ENCODE results near the gene GAK. TPM values are rescaled to one million over a fixed set of nuclear protein-coding genes. Genes with fewer than 3 reads are reported as not detected.

Gene GAK
- total RNA-seq, 1 donor from 2014 or later, result 130 TPM

DNA sequence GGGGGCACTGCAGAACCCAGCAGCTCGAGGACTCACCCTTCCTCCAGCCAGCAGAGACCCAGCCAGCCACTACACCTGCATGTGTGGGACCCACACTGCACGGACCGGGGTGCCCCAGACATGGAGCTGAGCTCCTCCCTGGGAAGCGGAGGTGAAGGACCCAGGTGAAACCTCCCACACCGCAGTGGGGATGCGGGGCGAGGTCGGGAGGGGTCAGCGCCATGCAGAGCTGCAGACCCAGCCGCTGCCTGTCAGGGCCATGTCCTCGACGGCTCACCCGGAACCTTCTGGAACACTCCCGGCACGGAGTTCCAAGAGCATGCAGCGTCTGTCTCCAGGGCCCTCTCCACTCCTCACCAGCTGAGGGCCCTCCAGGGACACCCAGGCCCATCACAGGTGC, 42.6 kb downstream of the GAK start:
- no peaks in the 10 kb centered on the region for H3K4me1 ChIP-seq
- H3K27me3 ChIP-seq (ENCODE audit: low read depth), result no peaks in the 10 kb centered on the region
- intact Hi-C loops (cut with DNase I), result no loop called here
- H3K9me3 ChIP-seq, result no peaks in the 10 kb centered on the region
- DNase-seq (no peak), ATAC-seq (no peak)
- H3K4me3 ChIP-seq, result no peak overlapping the region
- TF ChIP-seq, protein P1, sequence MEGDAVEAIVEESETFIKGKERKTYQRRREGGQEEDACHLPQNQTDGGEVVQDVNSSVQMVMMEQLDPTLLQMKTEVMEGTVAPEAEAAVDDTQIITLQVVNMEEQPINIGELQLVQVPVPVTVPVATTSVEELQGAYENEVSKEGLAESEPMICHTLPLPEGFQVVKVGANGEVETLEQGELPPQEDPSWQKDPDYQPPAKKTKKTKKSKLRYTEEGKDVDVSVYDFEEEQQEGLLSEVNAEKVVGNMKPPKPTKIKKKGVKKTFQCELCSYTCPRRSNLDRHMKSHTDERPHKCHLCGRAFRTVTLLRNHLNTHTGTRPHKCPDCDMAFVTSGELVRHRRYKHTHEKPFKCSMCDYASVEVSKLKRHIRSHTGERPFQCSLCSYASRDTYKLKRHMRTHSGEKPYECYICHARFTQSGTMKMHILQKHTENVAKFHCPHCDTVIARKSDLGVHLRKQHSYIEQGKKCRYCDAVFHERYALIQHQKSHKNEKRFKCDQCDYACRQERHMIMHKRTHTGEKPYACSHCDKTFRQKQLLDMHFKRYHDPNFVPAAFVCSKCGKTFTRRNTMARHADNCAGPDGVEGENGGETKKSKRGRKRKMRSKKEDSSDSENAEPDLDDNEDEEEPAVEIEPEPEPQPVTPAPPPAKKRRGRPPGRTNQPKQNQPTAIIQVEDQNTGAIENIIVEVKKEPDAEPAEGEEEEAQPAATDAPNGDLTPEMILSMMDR (IDR thresholded peaks at IDR 0.05), result no peak
- H3K27ac ChIP-seq, result no peak overlapping the region
- peaks cover 86% of the 10 kb centered on the region for H3K36me3 ChIP-seq

DNA sequence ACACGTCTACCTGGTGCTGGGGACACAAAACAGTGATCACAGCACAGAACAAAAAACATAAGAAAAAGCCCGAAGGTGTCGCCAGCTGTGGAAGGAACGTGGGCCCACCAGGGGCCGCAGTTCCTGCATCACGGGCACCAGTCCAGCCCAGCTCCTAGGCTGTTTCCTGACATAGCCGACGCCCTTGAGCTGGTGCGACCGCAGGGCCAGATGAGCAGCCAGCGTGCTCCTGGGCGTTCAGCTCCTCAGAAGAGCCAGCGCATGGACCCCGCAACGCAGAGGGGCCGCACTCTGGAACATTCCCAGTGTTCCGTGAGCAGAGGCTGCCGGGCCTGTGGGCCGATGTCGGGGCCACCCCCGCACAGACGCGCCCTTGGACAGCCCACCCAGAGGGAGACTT, 44.1 kb downstream of the GAK start:
- no peaks in the 10 kb centered on the region for H3K27me3 ChIP-seq (ENCODE audit: low read depth)
- no peak overlapping the region for H3K27ac ChIP-seq
- H3K4me3 ChIP-seq, result no peak overlapping the region
- peaks cover 88% of the 10 kb centered on the region for H3K36me3 ChIP-seq
- DNase-seq, result no peak
- TF ChIP-seq, protein P1 (IDR thresholded peaks at IDR 0.05), result no peak
- no peaks in the 10 kb centered on the region for H3K9me3 ChIP-seq
- no peak for ATAC-seq
- intact Hi-C loops (cut with DNase I), result no loop called here
- H3K4me1 ChIP-seq, result no peaks in the 10 kb centered on the region

DNA sequence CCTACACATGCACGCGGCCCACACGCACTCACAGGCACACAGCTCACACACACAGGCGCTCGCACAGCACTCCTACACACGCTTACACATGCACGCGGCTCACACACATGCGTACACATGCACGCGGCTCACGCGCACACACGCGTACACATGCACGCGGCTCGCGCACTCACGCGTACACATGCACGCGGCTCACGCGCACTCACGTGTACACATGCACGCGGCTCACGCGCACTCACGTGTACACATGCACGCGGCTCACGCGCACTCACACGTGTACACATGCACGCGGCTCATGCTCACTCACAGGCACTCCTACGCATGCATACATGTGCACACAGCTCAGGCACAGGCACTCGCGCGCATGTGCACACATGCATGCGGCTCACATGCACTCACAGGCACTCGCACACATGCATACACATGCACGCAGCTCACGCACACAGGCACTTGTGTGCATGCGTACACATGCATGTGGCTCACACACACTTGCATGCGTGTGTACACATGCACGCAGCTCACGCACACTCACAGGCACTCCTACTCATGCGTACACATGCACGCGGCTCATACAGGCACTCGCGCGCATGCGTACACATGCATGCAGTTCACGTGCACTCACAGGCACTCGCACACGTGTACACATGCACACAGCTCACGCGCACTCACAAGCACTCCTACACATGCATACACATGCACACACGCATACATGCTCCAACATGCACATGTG, 44.9 kb downstream of the GAK start:
- H3K27me3 ChIP-seq (ENCODE audit: low read depth), result no peaks in the 10 kb centered on the region
- ATAC-seq (no peak), DNase-seq (no peak)
- TF ChIP-seq, protein P1 (IDR thresholded peaks at IDR 0.05), result no peak
- no peaks in the 10 kb centered on the region for H3K9me3 ChIP-seq
- no peak overlapping the region for H3K27ac ChIP-seq
- peaks cover 88% of the 10 kb centered on the region for H3K36me3 ChIP-seq
- H3K4me1 ChIP-seq, result no peaks in the 10 kb centered on the region
- no peak overlapping the region for H3K4me3 ChIP-seq
- intact Hi-C loops (cut with DNase I), result no loop called here

DNA sequence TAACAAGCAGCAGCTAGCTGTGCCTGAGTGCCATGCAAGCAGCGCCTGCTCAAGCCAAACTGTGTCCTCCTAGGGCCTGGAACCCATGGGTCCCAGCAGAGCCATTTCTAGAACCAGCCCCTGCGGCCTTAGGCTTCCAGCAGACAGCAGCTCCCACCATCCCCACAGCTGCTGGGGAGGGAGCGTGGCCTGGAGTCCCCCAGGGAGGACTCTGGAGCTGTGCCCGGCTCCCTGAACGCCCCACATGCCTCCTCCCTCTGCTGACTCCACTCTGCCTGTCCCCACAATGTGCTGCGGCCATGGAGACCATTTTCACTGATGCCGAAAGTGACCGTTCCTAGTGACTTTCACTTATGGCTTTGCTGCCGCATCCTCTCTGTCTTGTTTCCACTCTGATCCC, 45.9 kb downstream of the GAK start:
- H3K9me3 ChIP-seq, result no peaks in the 10 kb centered on the region
- TF ChIP-seq, protein P1 (IDR thresholded peaks at IDR 0.05), result no peak
- H3K36me3 ChIP-seq, result peaks cover 88% of the 10 kb centered on the region
- ATAC-seq (no peak), DNase-seq (no peak)
- intact Hi-C loops (cut with DNase I), result no loop called here
- no peaks in the 10 kb centered on the region for H3K27me3 ChIP-seq (ENCODE audit: low read depth)
- no peaks in the 10 kb centered on the region for H3K4me1 ChIP-seq
- H3K27ac ChIP-seq, result no peak overlapping the region
- H3K4me3 ChIP-seq, result no peak overlapping the region

DNA sequence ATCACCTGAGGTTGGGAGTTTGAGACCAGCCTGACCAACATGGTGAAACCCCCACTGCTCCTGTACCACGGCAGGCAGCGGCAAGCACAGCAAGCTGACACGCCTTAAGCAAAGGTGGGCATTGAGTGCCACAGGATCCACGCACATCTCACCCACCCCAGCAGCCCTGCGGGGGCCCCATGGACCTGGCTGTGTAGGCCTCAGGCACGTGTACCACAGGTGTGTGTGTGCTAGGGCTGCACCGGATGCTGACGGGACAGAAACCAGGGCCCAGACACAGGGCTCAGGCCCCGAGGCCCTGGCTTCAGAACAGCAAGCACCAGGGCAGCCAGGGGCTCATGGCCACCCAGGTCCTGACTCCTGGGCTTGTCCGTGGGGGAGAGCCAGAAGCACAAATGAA, 46.8 kb downstream of the GAK start:
- Histone ChIP-seq H3K27me3 (ENCODE audit: low read depth) (no peaks in the 10 kb centered on the region), H3K4me3 (no peak overlapping the region), H3K4me1 (no peaks in the 10 kb centered on the region), H3K9me3 (no peaks in the 10 kb centered on the region), H3K27ac (no peak overlapping the region), H3K36me3 (peaks cover 89% of the 10 kb centered on the region)
- intact Hi-C loops (cut with DNase I), result no loop called here
- DNase-seq (no peak), ATAC-seq (no peak)
- TF ChIP-seq, protein P1 (IDR thresholded peaks at IDR 0.05), result no peak

Data from lower lobe of right lung (tissue), 2 donors.